Mesothelial cell of epicardium (in vitro differentiated cells): ENCODE measurements around the gene ADAMTS17. TPM values are rescaled to one million over a fixed set of nuclear protein-coding genes. Genes with fewer than 3 reads are reported as not detected.

Experiments used
- DNase-seq, 2 experiments: peaks; one replicate each; pipeline ENCODE4 v3.0.0; 2021; ENCODE audit warnings: low spot score in 2 of 2; ENCODE audit not compliant: unreplicated experiment in 2 of 2
- H3K27ac Mint-ChIP-seq: 2 replicates; pipeline ENCODE4 v1.8.0; 2021; ENCODE audit warnings: mixed read lengths
- H3K27me3 Mint-ChIP-seq: 2 replicates; pipeline ENCODE4 v1.8.0; 2021; ENCODE audit warnings: low read depth, mixed read lengths
- H3K36me3 Mint-ChIP-seq: 2 replicates; pipeline ENCODE4 v1.8.0; 2021; ENCODE audit warnings: mixed read lengths
- H3K4me1 Mint-ChIP-seq: 2 replicates; pipeline ENCODE4 v1.8.0; 2021; ENCODE audit warnings: mixed read lengths
- H3K4me3 Mint-ChIP-seq: 2 replicates; pipeline ENCODE4 v1.8.0; 2021; ENCODE audit warnings: mild to moderate bottlenecking, moderate library complexity, mixed read lengths
- H3K9me3 Mint-ChIP-seq: 2 replicates; pipeline ENCODE4 v1.8.0; 2021; ENCODE audit warnings: mixed read lengths
- total RNA-seq: library from RNA; stranded (reverse); gene quantifications from 3 replicates; pipeline ENCODE4 v1.2.1, GENCODE V29; 2021
- TF ChIP-seq, protein P1 (sequence below): fragments of 200-600 bp; sonication (generic); IDR thresholded peaks from one replicate; pipeline ENCODE4 v1.5.0; 2021; ENCODE audit warnings: antibody characterized with exemption; ENCODE audit not compliant: unreplicated experiment

The ADAMTS17 gene
- total RNA-seq, 1 donor from 2014 or later = 39.4 TPM

DNA sequence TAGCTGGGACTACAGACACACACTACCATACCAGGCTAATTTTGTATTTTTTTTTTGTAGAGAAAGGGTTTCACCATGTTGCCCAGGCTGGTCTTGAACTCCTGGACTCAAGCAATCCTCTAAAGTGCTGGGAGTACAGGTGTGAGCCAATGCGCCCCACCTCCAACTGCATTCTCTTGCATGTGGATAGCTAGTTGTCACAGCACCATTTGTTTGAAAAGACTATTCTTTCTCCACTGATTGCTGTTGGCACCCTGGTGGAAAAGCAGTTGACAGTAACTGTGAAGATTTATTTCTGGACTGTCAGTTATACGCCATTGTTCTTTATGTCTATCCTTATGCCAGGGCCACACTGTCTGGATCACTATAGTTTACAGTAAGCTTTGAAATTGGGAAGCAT is 303.9 kb downstream of the ADAMTS17 start:
- Mint-ChIP-seq H3K4me1 (peaks cover 17% of the 10 kb centered on the region), H3K27me3 (no peaks in the 10 kb centered on the region), H3K27ac (no peak overlapping the region), H3K4me3 (no peak overlapping the region), H3K36me3 (peaks cover 11% of the 10 kb centered on the region), H3K9me3 (no peaks in the 10 kb centered on the region)
- TF ChIP-seq, protein P1, sequence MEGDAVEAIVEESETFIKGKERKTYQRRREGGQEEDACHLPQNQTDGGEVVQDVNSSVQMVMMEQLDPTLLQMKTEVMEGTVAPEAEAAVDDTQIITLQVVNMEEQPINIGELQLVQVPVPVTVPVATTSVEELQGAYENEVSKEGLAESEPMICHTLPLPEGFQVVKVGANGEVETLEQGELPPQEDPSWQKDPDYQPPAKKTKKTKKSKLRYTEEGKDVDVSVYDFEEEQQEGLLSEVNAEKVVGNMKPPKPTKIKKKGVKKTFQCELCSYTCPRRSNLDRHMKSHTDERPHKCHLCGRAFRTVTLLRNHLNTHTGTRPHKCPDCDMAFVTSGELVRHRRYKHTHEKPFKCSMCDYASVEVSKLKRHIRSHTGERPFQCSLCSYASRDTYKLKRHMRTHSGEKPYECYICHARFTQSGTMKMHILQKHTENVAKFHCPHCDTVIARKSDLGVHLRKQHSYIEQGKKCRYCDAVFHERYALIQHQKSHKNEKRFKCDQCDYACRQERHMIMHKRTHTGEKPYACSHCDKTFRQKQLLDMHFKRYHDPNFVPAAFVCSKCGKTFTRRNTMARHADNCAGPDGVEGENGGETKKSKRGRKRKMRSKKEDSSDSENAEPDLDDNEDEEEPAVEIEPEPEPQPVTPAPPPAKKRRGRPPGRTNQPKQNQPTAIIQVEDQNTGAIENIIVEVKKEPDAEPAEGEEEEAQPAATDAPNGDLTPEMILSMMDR = no peak
- DNase-seq = no peak

DNA sequence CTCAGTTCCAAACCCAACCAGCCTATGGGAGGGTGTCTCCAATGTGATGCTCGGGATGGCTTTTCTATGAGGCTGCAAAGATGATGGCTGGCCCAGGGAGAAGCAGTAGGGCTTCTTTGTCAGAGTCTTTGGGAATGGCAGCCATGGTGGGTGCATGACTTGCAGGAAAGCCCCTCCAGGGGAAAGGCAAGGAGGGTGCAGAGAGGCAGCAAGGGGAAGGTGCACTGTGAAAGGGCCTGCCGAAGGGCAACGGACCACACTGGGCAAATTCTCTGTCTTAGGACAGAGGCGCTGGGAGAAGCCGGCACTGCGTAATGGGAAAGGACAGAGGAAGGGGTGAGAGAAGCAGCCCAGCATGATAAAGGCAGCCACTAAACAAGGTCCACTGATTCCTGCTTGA is 305.8 kb downstream of the ADAMTS17 start:
- Mint-ChIP-seq H3K27ac (no peak overlapping the region), H3K36me3 (peaks cover 4% of the 10 kb centered on the region), H3K27me3 (no peaks in the 10 kb centered on the region), H3K9me3 (no peaks in the 10 kb centered on the region), H3K4me3 (no peak overlapping the region), H3K4me1 (peaks cover 15% of the 10 kb centered on the region)
- no peak for DNase-seq
- TF ChIP-seq, protein P1 = no peak

DNA sequence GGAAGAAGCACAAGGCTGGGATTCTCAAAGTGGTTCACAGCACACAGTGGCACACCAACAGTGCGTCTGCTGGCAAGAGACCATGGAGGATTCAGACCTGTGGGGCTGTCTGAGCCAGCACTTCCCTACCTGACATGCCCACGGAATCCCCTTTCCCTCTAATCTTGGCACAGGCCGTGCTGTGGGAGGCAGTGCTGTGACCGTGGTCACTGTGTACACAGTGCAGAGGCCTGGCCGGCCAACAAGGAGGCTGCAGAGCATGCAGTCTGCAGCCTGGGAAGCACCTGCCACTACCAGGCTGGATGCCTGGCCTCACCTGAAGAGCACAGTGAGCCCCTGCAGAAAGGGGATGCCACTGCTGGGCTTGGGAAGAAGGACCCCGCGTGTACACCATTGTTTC is 307.6 kb downstream of the ADAMTS17 start:
- Mint-ChIP-seq H3K4me1 (peaks cover 14% of the 10 kb centered on the region), H3K9me3 (no peaks in the 10 kb centered on the region), H3K4me3 (no peak overlapping the region), H3K36me3 (peaks cover 8% of the 10 kb centered on the region), H3K27me3 (no peaks in the 10 kb centered on the region), H3K27ac (no peak overlapping the region)
- no peak for DNase-seq
- TF ChIP-seq, protein P1 = no peak

DNA sequence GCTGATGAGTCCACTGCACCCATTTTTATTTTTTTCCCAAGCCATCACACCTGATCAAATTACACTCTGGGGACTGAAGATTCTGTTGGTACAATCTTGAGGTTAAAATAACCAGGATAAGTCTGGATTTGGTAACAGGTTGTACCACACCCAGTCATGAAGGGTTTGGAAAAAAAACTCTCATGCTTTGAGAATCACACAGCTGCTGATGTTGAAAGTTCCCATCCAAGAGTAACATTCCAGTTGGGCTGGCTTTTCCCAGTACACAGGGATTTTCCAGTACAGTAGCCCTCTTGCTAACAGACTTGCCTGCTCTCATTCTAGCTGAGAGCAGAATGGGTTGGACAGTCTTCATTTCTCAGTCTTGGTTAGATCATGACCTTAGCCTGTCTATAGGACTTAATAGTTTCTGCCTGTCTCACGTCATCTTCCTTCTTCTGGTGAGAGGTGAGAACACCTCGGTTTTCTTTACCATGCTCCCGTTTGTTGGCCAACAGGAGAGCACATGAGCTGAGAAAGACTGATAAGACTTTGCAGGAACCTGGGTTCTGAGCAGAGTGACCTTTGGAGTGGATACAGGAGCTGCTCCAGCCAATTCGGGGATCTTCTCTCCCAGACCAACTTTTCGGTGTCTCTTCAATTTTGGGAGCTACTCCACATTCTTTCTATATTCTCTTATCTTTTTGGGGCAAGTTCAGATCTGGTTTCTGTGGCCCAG is 308.5 kb downstream of the ADAMTS17 start:
- Mint-ChIP-seq H3K36me3 (peaks cover 17% of the 10 kb centered on the region), H3K27me3 (no peaks in the 10 kb centered on the region), H3K4me1 (peaks cover 14% of the 10 kb centered on the region), H3K9me3 (peaks cover 7% of the 10 kb centered on the region), H3K4me3 (no peak overlapping the region), H3K27ac (no peak overlapping the region)
- no peak for DNase-seq
- TF ChIP-seq, protein P1 = no peak

DNA sequence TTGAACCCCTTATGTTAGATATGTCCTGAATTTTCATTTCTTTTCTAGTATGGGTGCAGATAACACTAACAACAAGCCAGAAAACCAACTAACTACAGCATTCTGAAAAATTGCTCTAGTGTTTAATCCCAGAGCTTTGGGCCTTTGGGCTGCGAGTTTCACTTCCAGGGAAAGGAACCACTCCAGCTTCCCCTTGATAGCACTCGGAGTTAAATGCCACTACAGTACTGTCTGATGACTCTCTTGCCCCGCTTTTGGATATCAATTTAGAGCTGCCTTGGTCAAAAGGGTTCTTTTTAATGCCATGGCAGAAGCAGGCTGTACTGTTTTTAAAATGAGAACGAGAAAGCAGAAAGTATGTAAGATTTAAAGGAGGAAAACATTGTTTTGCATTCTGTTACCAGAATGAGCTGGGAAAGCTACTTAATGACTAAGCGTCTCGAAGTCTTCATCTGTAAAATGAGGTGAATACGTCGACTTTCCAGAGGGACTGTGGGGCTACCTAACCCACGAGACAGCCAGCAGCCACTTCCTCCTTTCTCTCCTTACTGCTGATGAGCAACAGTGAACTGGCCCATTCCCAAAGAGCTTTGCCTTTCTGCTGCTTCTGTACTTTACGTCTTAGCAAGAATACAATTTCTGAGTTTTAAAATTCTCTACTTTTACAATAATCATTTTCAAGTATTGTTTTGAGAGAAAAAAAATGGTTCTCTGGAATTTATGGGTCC is 309.3 kb downstream of the ADAMTS17 start:
- peaks cover 25% of the 10 kb centered on the region for H3K36me3 Mint-ChIP-seq
- no peak overlapping the region for H3K27ac Mint-ChIP-seq
- H3K4me3 Mint-ChIP-seq = no peak overlapping the region
- DNase-seq = no peak
- H3K4me1 Mint-ChIP-seq = peaks cover 14% of the 10 kb centered on the region
- H3K27me3 Mint-ChIP-seq = no peaks in the 10 kb centered on the region
- H3K9me3 Mint-ChIP-seq = peaks cover 14% of the 10 kb centered on the region
- TF ChIP-seq, protein P1 = no peak
